Measurements from ENCODE around the gene C2orf15. TPM values are rescaled to one million over a fixed set of nuclear protein-coding genes. Genes with fewer than 3 reads are reported as not detected.

The C2orf15 gene
- total and polyA plus RNA-seq, 9 of the 15 experiments (the other 6 are each of a cell fraction or from before 2014, with no cell fraction given), result 0.04 to 0.27 (median 0.15) TPM; not detected in 1

DNA sequence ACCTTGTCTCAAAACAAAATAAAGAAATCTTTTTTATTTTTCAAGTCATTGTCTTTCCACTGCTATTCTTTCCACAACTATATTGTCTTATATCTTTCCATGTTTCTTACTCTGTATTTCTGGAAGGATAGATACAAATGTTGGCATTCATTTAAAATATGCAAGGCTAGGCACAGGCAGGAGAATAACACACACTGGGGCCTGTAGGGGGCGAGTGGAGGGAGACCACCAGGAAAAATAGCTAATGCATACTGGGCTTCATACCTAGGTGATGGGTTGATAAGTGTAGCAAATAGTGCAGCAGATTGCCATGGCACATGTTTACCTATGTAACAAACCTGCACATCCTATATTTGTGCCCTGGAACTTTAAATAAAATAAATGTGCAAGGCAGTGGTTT, 49.0 kb downstream of the C2orf15 start:
- POLR2A ChIA-PET, result interaction anchor here (0.5 kb wide), 1 partner anchor 338 kb away, joined by 3 read pairs; no protein-coding TSS in a partner anchor
- no peak for FAIRE-seq
- DNase-seq (ENCODE audit: extremely low read depth in 1 of 4, low spot score in 3 of 4), result no peak
- Histone ChIP-seq H3K4me3 (no peak overlapping the region), H4K20me1 (replicated peaks; ENCODE audit: control insufficient read depth, insufficient read depth, low read length) (no peaks in the 10 kb centered on the region), H3K79me2 (ENCODE audit: control insufficient read depth, insufficient read depth, low read length) (peaks cover 49% of the 10 kb centered on the region), H3K4me2 (ENCODE audit: insufficient read depth, low read length) (no peak overlapping the region), H2AFZ (ENCODE audit: low read depth, low read length) (no peak overlapping the region), H3K9me1 (ENCODE audit: control insufficient read depth, insufficient read depth, low read length) (peaks cover 5% of the 10 kb centered on the region), H3K27ac (ENCODE audit: extremely low read depth, low read depth, low read length) (no peak overlapping the region), H3K9me3 (replicated peaks; ENCODE audit: control insufficient read depth, insufficient read depth, low read depth, low read length) (no peaks in the 10 kb centered on the region), H3K27me3 (ENCODE audit: control insufficient read depth in 2 of 2, insufficient read depth in 2 of 2, low read length in 2 of 2) (no peaks in the 10 kb centered on the region), H3K4me1 (replicated peaks in 1 of 2; ENCODE audit: control insufficient read depth in 2 of 2, insufficient read depth in 2 of 2, low read length in 2 of 2) (no peaks in the 10 kb centered on the region), H3K9ac (ENCODE audit: insufficient read depth in 1 of 2, low read depth in 2 of 2, low read length in 2 of 2) (no peak overlapping the region), H3K36me3 (ENCODE audit: control insufficient read depth, insufficient read depth, low read length) (peaks cover 85% of the 10 kb centered on the region)
- 60% methylated on average over 1 of the region's 1 CpG for WGBS (ENCODE audit: insufficient coverage, low coverage, missing lambda C conversion rate)
- ATAC-seq, result peak; percentile 54; the same call in 1 of the 3 replicates
- TF ChIP-seq, protein P1, sequence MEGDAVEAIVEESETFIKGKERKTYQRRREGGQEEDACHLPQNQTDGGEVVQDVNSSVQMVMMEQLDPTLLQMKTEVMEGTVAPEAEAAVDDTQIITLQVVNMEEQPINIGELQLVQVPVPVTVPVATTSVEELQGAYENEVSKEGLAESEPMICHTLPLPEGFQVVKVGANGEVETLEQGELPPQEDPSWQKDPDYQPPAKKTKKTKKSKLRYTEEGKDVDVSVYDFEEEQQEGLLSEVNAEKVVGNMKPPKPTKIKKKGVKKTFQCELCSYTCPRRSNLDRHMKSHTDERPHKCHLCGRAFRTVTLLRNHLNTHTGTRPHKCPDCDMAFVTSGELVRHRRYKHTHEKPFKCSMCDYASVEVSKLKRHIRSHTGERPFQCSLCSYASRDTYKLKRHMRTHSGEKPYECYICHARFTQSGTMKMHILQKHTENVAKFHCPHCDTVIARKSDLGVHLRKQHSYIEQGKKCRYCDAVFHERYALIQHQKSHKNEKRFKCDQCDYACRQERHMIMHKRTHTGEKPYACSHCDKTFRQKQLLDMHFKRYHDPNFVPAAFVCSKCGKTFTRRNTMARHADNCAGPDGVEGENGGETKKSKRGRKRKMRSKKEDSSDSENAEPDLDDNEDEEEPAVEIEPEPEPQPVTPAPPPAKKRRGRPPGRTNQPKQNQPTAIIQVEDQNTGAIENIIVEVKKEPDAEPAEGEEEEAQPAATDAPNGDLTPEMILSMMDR (IDR thresholded peaks at IDR 0.05 in 2 of 3, conservative IDR thresholded peaks at IDR 0.05 in 1 of 3; ENCODE audit: insufficient read depth in 2 of 3, low read depth in 1 of 3, low read length in 3 of 3), result 0 out of 6 replicates have a peak, but pooled peaks of 1 of the 3 experiments have one; percentile 9
- TF ChIP-seq POLR2AphosphoS5 (IDR thresholded peaks at IDR 0.05; ENCODE audit: control insufficient read depth, insufficient read depth, low read depth, low read length), result no peak
- TF ChIP-seq, protein P2, sequence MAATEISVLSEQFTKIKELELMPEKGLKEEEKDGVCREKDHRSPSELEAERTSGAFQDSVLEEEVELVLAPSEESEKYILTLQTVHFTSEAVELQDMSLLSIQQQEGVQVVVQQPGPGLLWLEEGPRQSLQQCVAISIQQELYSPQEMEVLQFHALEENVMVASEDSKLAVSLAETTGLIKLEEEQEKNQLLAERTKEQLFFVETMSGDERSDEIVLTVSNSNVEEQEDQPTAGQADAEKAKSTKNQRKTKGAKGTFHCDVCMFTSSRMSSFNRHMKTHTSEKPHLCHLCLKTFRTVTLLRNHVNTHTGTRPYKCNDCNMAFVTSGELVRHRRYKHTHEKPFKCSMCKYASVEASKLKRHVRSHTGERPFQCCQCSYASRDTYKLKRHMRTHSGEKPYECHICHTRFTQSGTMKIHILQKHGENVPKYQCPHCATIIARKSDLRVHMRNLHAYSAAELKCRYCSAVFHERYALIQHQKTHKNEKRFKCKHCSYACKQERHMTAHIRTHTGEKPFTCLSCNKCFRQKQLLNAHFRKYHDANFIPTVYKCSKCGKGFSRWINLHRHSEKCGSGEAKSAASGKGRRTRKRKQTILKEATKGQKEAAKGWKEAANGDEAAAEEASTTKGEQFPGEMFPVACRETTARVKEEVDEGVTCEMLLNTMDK (IDR thresholded peaks at IDR 0.05; ENCODE audit: borderline replicate concordance, insufficient read depth, low read depth, low read length, poor library complexity, severe bottlenecking), result peak; percentile 20
- CTCF ChIA-PET (ENCODE audit: low intra/inter-chr PET ratio), result no interaction called here
- intact Hi-C loops (cut with micrococcal nuclease) (no loop called here), in situ Hi-C loops (cut with MboI) (no loop called here)
- no TSS peak for BruUV-seq (replicated peaks)
